HG02623 (cell line): ENCODE data around the gene HOXB6.

ENCODE experiments used
- ATAC-seq: cut with Tn5 transposase; IDR thresholded peaks from one replicate; pipeline ENCODE4 v1.9.1; 2021; ENCODE audit warnings: moderate library complexity; ENCODE audit not compliant: unreplicated experiment

Gene HOXB6

DNA sequence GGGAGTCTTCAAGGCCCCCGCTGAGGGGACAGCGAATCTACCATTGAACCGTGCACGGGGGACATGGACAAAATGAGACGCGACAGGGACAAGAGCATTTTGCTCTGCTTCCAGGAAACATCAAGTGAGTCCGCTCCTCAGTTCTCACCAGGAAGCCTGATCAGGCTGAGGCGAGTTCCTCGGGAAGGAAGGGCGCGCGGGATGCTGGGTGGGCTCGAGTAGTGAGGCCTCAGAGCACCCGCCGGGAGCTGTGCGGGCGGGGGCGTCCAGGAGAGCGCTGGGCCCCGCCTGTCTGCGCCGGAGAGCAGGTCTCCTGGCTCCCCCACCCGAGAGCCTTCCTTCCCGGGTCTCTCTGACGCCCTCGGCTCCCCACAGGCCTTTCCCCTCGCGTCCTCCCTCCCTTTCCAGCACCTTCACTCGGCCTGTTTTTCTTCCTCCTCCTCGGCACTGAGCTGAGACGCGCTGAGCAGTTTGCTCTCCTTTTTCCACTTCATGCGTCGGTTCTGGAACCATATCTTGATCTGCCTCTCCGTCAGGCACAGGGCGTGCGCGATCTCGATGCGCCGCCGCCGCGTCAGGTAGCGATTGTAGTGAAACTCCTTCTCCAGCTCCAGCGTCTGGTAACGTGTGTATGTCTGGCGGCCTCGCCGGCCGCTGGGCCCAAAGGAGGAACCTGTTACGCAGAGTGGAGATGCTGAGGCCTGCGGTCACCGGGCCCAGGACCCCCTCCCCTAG lies 8.6 kb downstream of the HOXB6 start:
- no peak for ATAC-seq

DNA sequence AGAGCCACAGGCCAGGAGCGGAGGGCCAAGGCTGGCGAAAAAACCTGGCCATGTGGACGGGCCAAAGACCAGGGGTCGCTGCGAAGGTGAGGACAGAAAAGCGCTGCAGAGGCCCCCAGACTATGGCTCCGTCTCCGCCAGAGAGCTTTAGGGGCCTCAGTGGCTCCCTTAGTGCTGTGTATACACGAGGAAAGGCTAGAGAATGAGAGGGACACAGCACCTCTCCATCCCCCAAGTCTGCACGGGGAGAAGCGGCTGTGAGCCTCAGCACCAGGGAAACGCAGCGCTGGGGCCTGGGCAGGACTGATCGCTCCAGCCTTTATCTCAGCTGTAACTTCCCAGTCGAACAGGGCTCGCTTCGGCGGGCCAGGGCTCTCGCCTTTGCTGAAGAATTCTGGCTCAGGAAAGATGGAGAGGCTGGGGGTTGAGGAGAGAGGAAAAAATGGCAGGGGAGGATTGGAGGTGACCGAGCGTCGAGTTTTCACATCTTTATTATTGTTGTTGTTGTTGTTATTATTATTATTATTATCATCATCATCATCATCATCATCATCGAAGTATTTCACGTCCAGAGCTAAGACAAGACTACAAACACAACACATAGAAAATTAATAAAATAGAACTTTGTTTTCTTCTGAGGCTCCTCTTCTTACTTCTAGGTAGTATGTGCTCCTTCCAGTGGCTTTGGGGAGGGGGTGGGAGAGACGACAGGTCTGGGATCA lies 9.3 kb downstream of the HOXB6 start:
- ATAC-seq = no peak

DNA sequence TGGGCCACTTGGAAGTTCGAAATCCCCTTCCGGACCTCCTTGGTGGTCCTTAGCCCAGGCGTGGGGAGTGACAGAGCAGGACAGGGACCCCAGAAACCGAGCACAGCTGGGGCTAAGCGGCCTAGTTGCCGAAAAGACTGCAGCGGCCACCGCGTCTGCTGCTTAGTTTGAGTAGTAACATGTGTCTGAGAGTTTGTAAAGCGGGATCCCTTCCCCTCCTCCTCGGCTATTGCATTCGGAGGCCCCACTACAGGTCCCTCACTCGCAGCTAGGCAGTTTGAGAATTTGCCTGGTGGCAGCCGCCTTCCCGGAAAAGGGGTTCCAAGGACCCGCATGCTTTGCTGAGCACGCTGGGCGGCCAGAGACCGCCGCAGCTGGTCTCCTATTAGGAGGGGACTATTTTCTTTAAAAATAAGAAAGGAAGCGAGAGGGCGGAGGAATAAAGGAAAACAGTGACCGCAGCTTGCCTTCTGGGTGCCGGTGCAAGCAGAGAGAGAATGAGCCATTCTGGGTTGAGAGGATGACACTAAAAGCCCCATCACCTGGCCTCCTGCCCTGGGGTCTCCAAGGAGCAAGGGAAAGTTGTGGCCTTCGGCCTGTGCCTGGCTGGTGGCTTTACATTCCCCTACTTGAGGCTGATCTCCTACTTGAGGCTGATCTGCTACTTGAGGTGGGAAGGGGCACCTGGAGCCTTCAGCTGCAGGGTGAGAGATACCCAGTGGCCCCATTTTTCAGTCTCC lies 10.1 kb downstream of the HOXB6 start:
- no peak for ATAC-seq

DNA sequence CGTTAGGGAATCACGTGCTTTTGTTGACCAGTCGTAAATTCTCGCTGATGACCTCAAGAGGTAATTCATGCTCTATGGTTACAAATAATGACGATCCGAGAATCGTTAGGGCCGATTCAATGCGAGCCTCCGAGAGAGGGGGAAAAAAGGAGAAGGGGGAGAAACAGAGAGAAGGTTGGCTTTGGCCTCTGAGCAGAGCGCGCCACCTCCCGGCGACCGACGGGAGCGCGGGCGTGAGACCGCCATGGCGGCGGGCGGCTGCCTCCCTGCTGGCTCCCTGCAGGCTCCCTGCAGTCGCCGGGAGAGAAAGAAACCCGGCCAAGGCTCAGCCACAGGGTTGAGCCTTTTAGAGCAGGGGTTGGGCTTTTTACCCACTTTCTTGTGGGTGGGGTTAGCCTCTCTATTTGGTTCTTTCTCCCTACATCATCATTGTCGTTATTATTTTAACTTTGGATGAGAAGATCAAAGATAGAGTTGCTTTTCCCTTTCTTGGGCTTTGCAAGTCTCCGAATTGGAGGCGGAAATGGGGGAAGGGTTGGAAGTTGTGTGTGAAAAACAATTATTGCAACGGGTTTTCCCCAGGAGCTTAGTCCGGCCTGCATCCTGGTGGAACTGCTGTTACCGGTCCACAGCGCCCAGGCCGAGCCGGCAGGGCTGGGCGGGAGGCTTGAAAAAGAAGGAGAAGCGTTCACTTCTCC lies 10.8 kb downstream of the HOXB6 start:
- ATAC-seq = no peak

DNA sequence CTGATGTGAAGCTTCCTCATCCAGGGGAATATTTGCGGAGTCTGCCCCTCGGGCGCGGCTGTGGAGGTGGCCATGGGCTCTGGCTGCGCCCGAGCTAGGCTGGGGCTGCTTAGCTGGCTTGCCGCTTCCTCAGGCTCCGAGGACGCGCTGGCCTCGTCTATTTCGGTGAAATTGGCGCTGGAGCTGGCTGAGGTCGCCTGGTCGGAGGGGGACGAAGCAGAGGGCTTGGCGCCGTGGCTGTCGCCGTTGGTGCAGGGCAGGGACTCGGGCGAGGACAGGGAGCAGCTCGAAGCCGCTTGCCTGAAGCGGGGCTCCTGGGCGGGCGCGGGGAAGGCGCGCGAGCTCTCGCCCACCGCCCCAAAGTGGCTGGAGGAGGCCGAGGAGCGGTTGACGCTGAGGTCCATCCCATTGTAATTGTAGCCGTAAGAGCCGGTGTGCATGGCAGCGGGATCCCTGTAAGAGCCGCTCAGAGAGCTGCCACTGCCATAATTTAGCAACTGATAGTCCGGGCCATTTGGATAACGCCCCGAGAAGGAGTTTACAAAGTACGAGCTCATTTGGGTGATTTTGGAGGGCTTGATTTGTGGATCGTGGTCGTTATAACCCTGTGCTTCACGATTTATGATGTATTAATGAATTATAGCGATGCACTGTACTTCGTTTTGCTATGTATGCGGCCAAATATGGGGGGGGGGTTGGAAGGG lies 11.5 kb downstream of the HOXB6 start, which contains the start of gene HOXB5:
HOXB5 (minus strand) TSS at position 654 of the 704 bp plus-strand sequence; CDS start at position 557, 97 bp downstream.
- no peak for ATAC-seq

DNA sequence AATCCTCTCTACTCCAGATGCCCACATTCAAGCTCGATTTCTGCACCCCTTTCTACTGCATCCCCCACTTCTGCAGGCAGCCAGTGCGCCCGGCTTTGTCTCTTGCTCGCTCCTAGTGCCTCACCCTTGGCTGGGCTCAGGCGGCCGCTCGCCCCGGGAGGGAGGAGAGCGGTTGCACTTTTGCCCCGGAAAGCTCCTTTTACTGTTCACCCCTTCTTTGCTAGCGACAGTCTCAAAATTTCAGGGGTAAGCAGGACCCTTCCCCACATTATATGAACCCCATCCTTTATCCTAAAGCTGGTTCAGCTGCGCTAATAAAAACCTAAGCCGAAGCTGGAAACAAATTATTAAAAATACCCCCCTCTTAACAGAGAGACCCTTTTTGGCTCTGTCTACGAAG lies 12.2 kb downstream of the HOXB6 start:
- ATAC-seq = no peak

DNA sequence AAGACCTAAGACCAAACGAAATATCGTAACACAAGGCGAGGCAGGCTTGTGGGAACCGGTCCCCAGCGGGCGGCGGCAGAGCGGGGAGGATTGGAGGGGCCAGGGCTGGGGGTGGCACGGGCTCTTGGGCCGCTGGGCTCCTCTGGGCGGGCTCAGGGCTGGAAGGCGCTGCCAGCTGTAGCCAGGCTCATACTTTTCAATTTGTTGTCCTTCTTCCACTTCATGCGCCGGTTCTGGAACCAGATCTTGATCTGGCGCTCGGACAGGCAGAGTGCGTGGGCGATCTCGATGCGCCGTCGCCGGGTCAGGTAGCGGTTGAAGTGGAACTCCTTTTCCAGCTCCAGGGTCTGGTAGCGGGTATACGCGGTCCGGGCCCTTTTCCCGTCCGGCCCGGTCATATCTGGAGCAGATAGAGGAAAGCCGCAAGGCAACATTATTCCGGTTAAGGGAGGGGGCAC lies 12.7 kb downstream of the HOXB6 start:
- ATAC-seq = no peak

DNA sequence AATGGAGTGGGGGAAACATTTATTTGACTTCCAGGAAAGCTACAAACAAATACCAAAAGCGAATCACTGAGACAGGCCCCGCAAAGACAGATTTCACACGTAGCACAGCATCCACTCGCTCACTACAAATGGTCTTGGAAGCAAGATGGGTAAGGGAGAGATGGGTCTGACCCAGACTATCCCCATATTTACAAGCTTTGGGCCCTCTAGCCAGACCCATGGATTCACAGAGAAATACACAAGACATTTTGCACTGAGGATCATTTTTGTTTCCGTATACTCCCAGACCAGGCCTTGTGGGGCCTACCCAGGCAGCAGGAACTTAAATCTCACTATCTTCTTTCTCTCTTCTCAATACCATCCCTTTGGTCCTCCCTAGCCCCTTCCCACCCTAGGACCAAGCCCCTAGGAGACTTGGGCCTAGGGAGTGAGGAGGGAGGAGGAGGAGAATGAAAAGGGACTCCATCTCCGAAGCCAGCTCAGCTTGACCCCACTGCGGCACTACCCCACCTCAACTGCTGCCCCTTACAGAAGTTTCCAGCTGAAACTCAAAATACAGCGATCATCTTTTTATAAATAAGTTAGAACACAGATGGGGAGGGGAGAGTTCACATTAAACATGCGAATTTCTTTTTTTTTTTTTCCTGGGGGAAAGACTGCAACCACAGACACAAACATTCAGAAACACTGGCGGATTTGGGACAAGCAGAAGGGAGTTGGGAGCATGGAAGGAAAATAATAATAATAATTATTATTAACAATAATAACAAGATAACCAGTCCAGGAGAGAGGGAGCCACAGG lies 13.3 kb downstream of the HOXB6 start:
- no peak for ATAC-seq

DNA sequence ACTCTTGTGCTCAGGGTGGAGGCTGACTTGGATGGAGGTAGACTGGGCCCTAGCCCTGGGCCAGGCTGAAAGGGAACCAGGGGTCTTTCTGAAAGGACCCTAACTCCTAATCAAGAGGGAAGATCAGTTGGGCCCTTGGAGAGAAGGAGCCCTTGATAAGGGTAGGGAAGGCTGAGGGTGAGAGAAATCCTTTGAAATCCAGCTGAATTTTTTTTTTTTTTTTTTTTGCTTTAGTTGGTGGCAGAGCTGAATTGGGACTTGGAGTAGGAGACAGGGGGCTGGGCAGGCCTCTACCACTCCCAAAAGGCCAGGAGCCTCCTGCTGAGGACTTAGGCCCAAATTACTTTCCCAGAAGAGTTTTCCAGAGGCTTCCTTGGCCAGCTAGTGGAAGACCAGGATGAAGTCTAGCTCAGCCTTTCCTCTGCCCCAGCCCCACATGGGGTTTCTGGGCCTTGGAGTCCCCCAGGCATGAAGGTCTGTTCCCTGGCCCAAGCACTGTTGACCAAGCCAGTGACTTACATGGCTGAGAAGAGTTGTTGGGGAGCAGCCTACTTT lies 14.1 kb downstream of the HOXB6 start:
- ATAC-seq = no peak

DNA sequence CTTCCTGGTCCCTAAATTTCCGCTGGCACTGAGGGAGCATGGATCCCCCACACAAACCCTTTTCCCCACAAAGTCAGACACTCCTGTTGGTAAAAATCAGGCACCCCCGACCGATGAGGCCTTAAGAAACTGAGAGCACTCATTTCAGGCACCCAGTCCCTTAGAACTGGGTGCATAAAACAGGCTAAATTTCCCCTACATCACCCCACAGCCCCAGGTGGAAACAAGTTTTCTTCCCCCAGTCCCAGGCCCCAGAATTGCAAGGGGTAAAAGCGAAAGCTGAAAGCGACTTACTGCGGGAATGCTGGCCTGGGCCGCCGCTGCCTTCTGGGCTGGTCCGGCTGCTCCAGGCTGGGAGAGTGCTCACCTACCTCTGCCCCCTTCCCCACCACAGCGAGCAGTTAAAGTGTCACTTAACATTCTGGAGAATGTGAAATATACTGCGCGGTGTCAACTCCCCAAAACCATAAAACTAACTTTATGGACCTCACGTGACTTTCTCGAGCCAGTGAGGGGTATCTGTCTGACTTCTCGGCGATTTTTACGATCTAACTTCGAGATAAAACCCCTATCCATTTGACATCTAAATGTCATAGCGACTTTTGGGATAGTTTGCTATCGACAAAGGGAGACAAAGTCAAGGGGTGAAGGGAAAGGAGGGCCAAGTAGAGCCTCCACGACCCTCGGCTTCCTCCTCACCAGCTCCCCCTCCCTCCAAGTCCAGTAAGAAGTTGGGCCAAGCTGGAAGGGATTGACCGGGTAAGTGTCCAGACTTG lies 14.8 kb downstream of the HOXB6 start, which contains the start of gene HOXB3:
HOXB3 (minus strand) TSS at position 411 of the 776 bp plus-strand sequence. CDS start 37,767 bp downstream, outside the sequence.
- ATAC-seq = no peak

DNA sequence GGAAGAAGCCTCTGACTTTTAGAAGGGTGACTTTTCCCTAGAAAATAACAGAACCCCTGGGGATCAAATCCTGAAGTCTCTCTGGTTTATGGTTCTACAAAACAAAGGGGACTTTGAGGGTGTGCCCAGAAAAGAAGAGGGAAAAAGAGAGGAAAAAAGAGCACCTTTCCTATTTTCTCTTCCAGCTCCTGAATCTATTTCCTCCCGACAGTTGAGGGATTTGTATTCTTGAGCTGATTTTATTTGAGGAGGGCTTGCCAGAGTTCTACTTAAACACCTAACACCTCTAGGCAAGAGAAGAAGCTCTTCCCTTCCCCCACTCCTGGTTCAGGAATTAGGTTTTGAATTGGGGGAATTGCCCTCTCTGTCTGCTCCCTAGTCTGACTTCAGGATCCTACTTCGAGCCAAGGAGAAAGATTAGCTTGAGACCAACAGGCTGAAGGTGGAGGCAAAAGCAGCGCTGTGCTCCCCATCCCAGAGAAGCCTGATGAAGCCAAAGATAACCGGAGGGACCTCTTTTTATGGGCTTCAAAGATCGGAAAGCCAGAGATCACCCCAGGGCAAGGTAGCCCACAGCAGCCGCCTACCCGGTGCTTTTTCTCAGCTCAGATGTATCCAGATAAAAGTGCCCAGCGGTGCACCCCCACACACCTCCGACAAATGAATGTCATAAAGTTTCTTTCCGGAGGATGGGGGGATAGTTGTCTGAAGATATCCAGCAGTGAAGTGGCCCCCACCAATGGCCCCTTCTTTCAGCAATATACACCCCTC lies 15.5 kb downstream of the HOXB6 start:
- no peak for ATAC-seq

DNA sequence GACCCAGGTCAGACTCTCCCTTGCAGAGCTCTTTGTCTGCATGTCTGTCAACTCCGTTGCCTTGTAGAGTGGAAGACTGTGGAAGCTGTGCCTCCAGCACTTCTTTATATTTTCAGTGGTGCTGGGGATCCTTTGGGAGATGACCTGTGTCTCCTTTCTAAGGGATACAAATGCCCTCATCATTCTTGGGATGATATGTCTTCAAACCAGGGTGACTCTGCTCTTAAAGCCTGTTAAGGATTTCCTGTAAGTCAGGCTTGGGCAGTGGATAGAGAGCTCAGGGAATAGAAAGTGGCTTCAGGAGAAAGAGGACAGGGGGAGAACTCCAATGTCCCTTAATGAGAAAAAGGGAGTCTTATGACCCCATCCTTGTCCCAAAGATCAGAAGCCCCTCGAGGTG lies 16.3 kb downstream of the HOXB6 start:
- no peak for ATAC-seq

DNA sequence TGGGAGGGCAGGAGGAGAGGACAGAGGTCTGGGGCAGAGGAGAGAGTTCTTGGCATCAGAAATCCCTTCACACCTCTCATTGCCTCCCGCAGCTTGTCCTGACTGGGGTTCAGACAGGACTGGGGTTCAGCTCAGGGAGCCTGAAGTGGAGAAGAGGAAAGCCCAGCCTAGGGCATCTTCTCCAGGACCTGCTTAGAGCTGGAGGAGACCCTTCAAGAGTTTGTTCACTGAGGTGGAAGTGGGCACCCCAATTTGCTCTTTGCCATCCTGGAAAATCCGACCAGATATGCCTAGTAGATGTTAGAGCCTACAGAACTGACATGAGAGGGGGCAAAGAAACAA lies 16.7 kb downstream of the HOXB6 start:
- no peak for ATAC-seq

DNA sequence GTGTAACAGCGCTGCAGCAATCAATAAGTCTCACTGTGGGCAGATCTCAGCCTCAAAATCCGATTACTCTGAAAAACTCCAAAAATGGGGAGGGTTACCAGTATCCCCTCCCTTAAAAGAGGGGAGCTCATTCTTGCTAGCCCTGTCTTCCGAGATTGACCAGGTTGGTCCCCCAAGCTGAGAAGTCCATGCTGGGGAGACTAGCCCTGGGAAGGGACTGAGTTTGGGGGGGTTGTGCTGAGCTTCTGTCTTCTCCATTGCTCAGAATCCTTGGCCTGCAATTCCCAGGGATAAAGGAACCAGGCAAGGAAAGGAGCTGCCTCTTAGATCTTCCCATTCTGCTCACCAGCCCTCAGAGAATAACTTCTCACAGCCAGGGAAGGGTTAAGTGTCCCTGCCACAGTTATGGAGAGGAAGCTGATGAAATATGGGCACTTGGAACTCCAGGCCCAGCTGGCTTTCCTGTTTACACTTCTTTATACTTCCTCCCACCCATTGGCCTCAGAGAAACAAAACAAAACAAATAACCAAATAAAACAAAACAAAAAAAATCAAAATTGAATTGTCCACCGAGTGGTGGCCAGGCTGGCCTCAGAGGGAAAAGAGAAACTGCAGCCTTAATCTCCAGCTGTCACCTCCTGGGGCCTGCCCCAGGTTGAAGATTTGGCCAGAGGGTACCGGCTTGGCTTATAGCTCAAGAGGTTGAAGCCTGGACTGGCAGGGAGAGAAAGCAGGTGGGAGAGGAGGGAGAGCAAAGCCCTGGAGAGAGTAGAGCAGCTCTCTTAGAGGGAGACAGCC lies 17.3 kb downstream of the HOXB6 start:
- ATAC-seq = no peak

DNA sequence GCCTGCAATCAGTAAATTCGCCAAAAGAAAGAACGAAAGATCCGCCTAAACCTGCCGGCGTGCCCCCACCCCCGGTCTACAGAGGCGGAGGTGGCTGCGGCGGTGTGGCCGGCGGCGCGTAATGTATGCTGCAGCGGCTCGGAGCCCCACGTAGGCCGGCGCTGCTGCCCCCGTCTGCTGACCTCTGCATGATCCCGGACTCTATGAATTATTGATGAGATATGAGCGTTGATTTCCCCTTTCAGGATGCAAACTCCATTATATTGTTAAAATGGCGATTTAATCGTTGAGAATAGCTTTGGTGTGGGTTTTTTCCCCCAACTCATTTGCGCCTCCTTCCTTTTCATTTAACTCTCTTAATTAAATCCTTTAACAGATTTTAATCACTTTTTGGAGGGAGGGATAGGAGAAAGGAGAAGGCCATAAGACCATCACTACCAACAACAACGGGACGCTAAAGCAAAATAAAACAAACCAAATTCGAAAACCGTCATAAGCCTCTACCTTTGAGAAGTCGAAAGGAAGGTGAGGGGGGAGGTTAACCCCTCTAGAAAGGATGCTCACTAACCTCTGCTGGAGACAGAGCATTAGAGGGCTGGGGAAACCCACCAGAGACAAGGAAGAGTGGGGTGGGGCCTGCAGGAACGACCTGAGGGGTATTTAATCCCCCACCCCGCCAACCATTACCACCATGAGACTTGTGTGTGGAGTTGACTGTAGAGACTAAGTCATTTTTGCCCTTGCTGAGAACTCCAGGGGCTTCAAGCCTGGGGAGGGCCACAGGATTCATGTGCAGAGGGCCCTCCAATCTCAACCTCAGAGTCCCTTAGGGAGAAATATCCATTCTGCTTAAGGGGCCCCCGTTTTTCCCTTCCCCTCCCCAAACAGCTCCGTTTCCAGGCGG lies 18.2 kb downstream of the HOXB6 start:
- no peak for ATAC-seq

DNA sequence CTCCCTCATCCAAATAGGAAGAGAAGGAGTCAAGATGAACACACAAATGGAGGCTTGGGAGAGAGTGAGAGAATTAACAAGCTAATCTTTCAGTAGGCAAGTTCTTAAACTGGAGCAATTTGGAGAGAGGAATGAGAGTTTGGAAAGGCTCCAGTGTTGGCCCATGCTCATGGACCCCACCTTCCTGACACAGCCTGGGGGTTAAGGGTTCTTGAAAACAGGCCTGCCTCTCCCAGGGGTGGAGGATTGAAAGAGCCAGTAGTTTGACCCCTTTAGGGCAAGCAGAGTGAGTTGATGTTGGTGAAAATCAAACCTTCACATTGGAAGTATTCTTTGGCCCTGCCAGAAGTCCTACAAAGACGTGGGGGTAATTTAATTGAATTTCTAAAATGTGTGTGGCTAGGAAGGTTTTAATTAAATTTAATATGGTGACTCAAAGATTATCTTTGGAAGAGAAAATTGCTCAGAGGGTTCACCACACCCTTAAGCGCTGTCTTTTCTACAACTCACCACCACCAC lies 20.5 kb downstream of the HOXB6 start:
- no peak for ATAC-seq
